ENCODE results near the gene CCDC54.

The CCDC54 gene

GRCh38 chr3:107365051-107365450, 12.2 kb upstream of the CCDC54 start:
- Histone ChIP-seq H3K27ac (ENCODE audit: extremely low read depth, low read depth, low read length) (no peak overlapping the region), H3K36me3 (ENCODE audit: control insufficient read depth in 2 of 2, insufficient read depth in 1 of 2, low read length in 2 of 2) (no peaks in the 10 kb centered on the region), H3K4me3 (ENCODE audit: low read depth, low read length) (no peak overlapping the region), H3K4me1 (ENCODE audit: control insufficient read depth, insufficient read depth, low read length) (no peaks in the 10 kb centered on the region), H3K9me3 (ENCODE audit: control insufficient read depth, insufficient read depth, low read depth, low read length) (no peaks in the 10 kb centered on the region)
- ChIA-PET POLR2A (no interaction called here), CTCF (no interaction called here)
- TF ChIP-seq ZNF223 (tag by site-specific recombination; IDR thresholded peaks at IDR 0.05) (no peak), ZNF530 (tag by site-specific recombination; IDR thresholded peaks at IDR 0.05; ENCODE audit: low read depth) (no peak), ZEB2 (tag by site-specific recombination; IDR thresholded peaks at IDR 0.05) (no peak), ZBTB20 (tag by site-specific recombination; IDR thresholded peaks at IDR 0.05) (no peak), PRDM10 (tag by site-specific recombination; IDR thresholded peaks at IDR 0.05) (no peak), ZNF112 (tag by site-specific recombination; IDR thresholded peaks at IDR 0.05) (no peak), GLI4 (tag by site-specific recombination; IDR thresholded peaks at IDR 0.05) (no peak), ZNF639 (tag by site-specific recombination; IDR thresholded peaks at IDR 0.05) (no peak), ZNF548 (tag by site-specific recombination; IDR thresholded peaks at IDR 0.05) (no peak), HOXC10 (CRISPR knock-in tag; IDR thresholded peaks at IDR 0.05) (no peak), ZNF473 (tag by site-specific recombination; IDR thresholded peaks at IDR 0.05) (no peak), ZNF837 (tag by site-specific recombination; IDR thresholded peaks at IDR 0.05) (no peak), ZNF324 (tag by site-specific recombination; IDR thresholded peaks at IDR 0.05) (no peak), ZBTB44 (tag by site-specific recombination; IDR thresholded peaks at IDR 0.05) (no peak)

GRCh38 chr3:107366766-107367165, 10.5 kb upstream of the CCDC54 start:
- ChIA-PET POLR2A (no interaction called here), CTCF (no interaction called here)
- no peaks in the 10 kb centered on the region for H3K9me3 ChIP-seq (ENCODE audit: control insufficient read depth, insufficient read depth, low read depth, low read length)
- H3K4me3 ChIP-seq (ENCODE audit: low read depth, low read length), result no peak overlapping the region
- H3K27ac ChIP-seq (ENCODE audit: extremely low read depth, low read depth, low read length), result no peak overlapping the region
- H3K4me1 ChIP-seq (ENCODE audit: control insufficient read depth, insufficient read depth, low read length), result no peaks in the 10 kb centered on the region
- H3K36me3 ChIP-seq (ENCODE audit: control insufficient read depth in 2 of 2, insufficient read depth in 1 of 2, low read length in 2 of 2), result no peaks in the 10 kb centered on the region
- no peak for TF ChIP-seq REST (tag by site-specific recombination; IDR thresholded peaks at IDR 0.05)
- TF ChIP-seq KLF8 (tag by site-specific recombination; IDR thresholded peaks at IDR 0.05), result no peak
- no peak for TF ChIP-seq ZNF23 (tag by site-specific recombination; IDR thresholded peaks at IDR 0.05; ENCODE audit: borderline replicate concordance)
- TF ChIP-seq ZNF302 (tag by site-specific recombination; IDR thresholded peaks at IDR 0.05; ENCODE audit: low read depth), result no peak
- no peak for TF ChIP-seq ZNF654 (tag by site-specific recombination; IDR thresholded peaks at IDR 0.05; ENCODE audit: low read depth)
- no peak for TF ChIP-seq ZNF549 (tag by site-specific recombination; IDR thresholded peaks at IDR 0.05)
- TF ChIP-seq SCRT1 (tag by site-specific recombination; IDR thresholded peaks at IDR 0.05; ENCODE audit: borderline replicate concordance), result no peak
- TF ChIP-seq ZBTB17 (tag by site-specific recombination; IDR thresholded peaks at IDR 0.05), result no peak
- no peak for TF ChIP-seq INSM2 (tag by site-specific recombination; IDR thresholded peaks at IDR 0.05)
- TF ChIP-seq ZNF324 (tag by site-specific recombination; IDR thresholded peaks at IDR 0.05), result no peak
- no peak for TF ChIP-seq ZNF416 (tag by site-specific recombination; IDR thresholded peaks at IDR 0.05)
- no peak for TF ChIP-seq ZNF596 (tag by site-specific recombination; IDR thresholded peaks at IDR 0.05)
- TF ChIP-seq SETDB1 (IDR thresholded peaks at IDR 0.05; ENCODE audit: insufficient read length, low read length), result no peak
